ENCODE measurements around the gene UBE2L5. TPM values are rescaled to one million over a fixed set of nuclear protein-coding genes. Genes with fewer than 3 reads are reported as not detected.

Gene UBE2L5
- total RNA-seq, 3 donors from 2014 or later: 0.98 to 1.3 TPM; not detected in 1

- Histone ChIP-seq H3K9me3 (no peaks in the 10 kb centered on the region), H3K27me3 (no peaks in the 10 kb centered on the region), H3K4me3 (no peak overlapping the region), H3K4me1 (no peaks in the 10 kb centered on the region), H3K36me3 (no peaks in the 10 kb centered on the region), H3K27ac (peak overlapping the region; percentile 65 to 95)
- TF ChIP-seq POLR2AphosphoS5 (IDR thresholded peaks at IDR 0.05): no peak
- no peak for TF ChIP-seq CTCF (IDR thresholded peaks at IDR 0.05)
- TF ChIP-seq POLR2A (IDR thresholded peaks at IDR 0.05): no peak
- intact Hi-C loops (cut with DNase I; ENCODE audit: low total_unique reads): no loop called here
- no peak for DNase-seq (ENCODE audit: low spot score in 2 of 2)
Observed at GRCh38 chr13:30418717-30419459, 3.4 kb upstream of the UBE2L5 start.

GRCh38 chr13:30421093-30422053 lies 920 bp upstream of the UBE2L5 start:
- Histone ChIP-seq H3K9me3 (no peaks in the 10 kb centered on the region), H3K27me3 (no peaks in the 10 kb centered on the region), H3K4me1 (no peaks in the 10 kb centered on the region), H3K27ac (peak overlapping the region; percentile 95 to 96), H3K36me3 (no peaks in the 10 kb centered on the region), H3K4me3 (peak overlapping the region; percentile 51 to 75 (median 62))
- peak; percentile 72 to 77 for DNase-seq (ENCODE audit: low spot score in 2 of 2)
- intact Hi-C loops (cut with DNase I; ENCODE audit: low total_unique reads): no loop called here
- TF ChIP-seq POLR2AphosphoS5 (IDR thresholded peaks at IDR 0.05): peak; percentile 73 to 78 (median 74)
- peak; percentile 58 for TF ChIP-seq POLR2A (IDR thresholded peaks at IDR 0.05)
- no peak for TF ChIP-seq CTCF (IDR thresholded peaks at IDR 0.05)

GRCh38 chr13:30423891-30424290 lies 1.6 kb downstream of the UBE2L5 start:
- TF ChIP-seq POLR2AphosphoS5 (IDR thresholded peaks at IDR 0.05): no peak
- Histone ChIP-seq H3K36me3 (no peaks in the 10 kb centered on the region), H3K4me1 (no peaks in the 10 kb centered on the region), H3K27me3 (no peaks in the 10 kb centered on the region), H3K4me3 (no peak overlapping the region), H3K27ac (no peak overlapping the region), H3K9me3 (no peaks in the 10 kb centered on the region)
- no peak for DNase-seq (ENCODE audit: low spot score in 2 of 2)
- intact Hi-C loops (cut with DNase I; ENCODE audit: low total_unique reads): no loop called here

GRCh38 chr13:30429235-30429634 lies 6.9 kb downstream of the UBE2L5 start:
- H3K36me3 ChIP-seq: no peaks in the 10 kb centered on the region
- DNase-seq (ENCODE audit: low spot score in 2 of 2): no peak
- H3K9me3 ChIP-seq: no peaks in the 10 kb centered on the region
- intact Hi-C loops (cut with DNase I; ENCODE audit: low total_unique reads): no loop called here
- no peaks in the 10 kb centered on the region for H3K4me1 ChIP-seq
- no peak for TF ChIP-seq CTCF (IDR thresholded peaks at IDR 0.05)
- no peak for TF ChIP-seq POLR2AphosphoS5 (IDR thresholded peaks at IDR 0.05)
- no peak for TF ChIP-seq POLR2A (IDR thresholded peaks at IDR 0.05)
- no peak overlapping the region for H3K27ac ChIP-seq
- no peaks in the 10 kb centered on the region for H3K27me3 ChIP-seq
- no peak overlapping the region for H3K4me3 ChIP-seq

- Histone ChIP-seq H3K9me3 (no peaks in the 10 kb centered on the region), H3K4me1 (no peaks in the 10 kb centered on the region), H3K4me3 (no peak overlapping the region), H3K36me3 (no peaks in the 10 kb centered on the region), H3K27ac (no peak overlapping the region), H3K27me3 (no peaks in the 10 kb centered on the region)
- DNase-seq (ENCODE audit: low spot score in 2 of 2): no peak
- intact Hi-C loops (cut with DNase I; ENCODE audit: low total_unique reads): no loop called here
- no peak for TF ChIP-seq POLR2AphosphoS5 (IDR thresholded peaks at IDR 0.05)
- TF ChIP-seq POLR2A (IDR thresholded peaks at IDR 0.05): no peak
- TF ChIP-seq CTCF (IDR thresholded peaks at IDR 0.05): no peak
Observed at GRCh38 chr13:30429721-30430694, 7.7 kb downstream of the UBE2L5 start.
